HG03575 (cell line): ENCODE measurements around the gene IREB2.
"Not testable (repeated sequence)": the region's sequence is repeated elsewhere in the genome, so short reads cannot be mapped to it uniquely, and the experiment has no call there.

Source experiments
- ATAC-seq: cut with Tn5 transposase; IDR thresholded peaks from one replicate; pipeline ENCODE4 v1.9.1; 2021; ENCODE audit not compliant: unreplicated experiment, insufficient number of reproducible peaks, low FRiP score; ENCODE audit errors: extremely low read depth

IREB2 gene

GRCh38 chr15:78427953-78428352 is 10.1 kb upstream of the IREB2 start:
- ATAC-seq: no peak

- ATAC-seq: no peak
These were observed 8.5 kb upstream of the IREB2 start for GRCh38 chr15:78429477-78429876.

- no peak for ATAC-seq
These were observed 6.1 kb upstream of the IREB2 start for GRCh38 chr15:78431955-78432354.

DNA sequence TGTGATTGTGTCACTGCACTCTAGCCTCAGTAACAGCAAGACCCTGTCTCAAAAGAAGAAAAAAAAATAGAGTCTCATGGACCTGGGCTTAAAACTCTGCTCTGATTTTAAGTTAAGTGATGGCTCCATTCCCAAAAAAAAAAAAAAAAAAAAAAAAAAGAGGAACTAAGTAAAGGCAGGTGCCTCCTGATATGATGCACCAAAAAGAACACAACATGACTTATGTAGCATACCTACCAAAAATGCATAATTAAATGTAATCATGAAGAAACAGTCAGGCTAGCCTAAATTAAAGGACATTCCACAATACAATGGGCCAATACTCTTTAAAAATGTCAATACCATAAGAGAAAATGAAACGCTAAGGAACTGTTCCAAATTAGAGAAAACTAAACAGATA is 5.4 kb upstream of the IREB2 start:
- ATAC-seq: no peak

- no peak for ATAC-seq
These were observed 3.9 kb upstream of the IREB2 start for GRCh38 chr15:78434134-78434533.

DNA sequence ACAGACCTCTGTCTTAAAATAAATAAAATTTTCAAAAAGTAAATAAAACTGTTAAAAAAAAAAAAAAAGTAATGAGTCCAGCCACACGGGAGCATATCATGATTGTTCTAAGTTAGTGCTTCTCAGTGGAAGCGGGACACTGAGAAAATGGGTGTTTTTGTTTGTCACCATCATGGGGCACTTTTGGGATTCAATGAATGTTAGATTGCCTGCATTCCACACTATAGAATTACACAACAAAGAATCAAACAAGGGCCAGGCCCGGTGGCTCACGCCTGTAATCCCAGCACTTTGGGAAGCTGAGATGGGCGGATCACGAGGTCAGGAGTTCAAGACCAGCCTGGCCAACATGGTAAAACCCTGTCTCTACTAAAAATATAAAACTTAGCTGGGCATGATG is 3.3 kb upstream of the IREB2 start:
- ATAC-seq: not testable (repeated sequence)

DNA sequence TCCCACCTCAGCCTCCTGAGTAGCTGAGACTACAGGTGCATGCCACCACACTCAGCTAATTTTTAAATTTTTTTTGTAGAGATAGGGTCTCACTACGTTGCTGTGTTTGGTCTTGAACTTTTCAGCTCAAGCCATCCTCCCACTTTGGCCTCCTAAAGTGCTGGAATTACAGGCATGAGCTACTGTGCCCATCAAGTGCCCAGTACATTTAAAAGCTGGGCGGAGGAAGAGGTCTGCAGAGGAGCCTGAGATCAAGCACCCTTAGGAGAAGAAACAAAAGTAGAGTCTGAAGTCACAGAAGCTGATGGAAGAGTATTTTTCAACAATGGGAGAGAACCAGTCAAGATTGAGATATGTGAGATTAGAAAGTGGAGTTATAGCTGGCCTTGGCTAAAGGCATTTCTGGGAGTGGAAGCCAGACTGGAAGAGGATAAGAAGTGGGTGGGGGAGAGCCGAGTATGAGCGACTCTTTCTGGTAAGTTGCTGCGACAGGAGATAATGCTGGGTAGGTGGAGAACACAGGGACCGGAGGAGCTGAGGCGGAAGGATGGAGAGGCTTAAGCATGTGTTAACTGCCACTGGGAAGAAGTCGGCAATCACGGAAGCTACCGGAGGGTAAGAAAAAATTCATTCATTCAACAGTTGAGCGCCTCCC is 782 bp upstream of the IREB2 start:
- ATAC-seq: no peak

GRCh38 chr15:78438619-78439285 is 736 bp downstream of the IREB2 start:
- no peak for ATAC-seq

- ATAC-seq: no peak
These were observed 2.7 kb downstream of the IREB2 start for GRCh38 chr15:78440375-78441373.

DNA sequence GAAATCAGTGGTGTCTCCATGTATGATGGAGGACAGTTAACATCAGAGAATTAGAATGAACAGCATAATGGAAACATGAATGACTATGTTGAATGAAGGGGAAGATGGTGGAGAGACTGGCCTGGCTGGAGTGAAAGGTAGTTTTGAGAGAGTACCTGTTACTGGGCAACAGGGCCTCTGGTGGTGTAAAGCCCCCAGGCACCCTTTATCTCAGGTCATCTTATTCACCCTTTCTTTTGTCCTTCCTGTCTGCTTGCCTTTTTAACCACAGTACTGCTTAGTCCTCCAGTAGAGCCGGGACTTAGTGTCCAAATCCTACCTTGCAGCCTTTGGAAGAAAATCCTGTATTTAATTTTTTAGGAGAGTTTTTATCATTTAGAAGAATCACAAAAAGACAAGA is 6.2 kb downstream of the IREB2 start:
- ATAC-seq: no peak

- no peak for ATAC-seq
These were observed 7.9 kb downstream of the IREB2 start for GRCh38 chr15:78445875-78446274.

- ATAC-seq: no peak
These were observed 8.5 kb downstream of the IREB2 start for GRCh38 chr15:78446551-78446950.

- no peak for ATAC-seq
These were observed 10.6 kb downstream of the IREB2 start for GRCh38 chr15:78448441-78449219.

DNA sequence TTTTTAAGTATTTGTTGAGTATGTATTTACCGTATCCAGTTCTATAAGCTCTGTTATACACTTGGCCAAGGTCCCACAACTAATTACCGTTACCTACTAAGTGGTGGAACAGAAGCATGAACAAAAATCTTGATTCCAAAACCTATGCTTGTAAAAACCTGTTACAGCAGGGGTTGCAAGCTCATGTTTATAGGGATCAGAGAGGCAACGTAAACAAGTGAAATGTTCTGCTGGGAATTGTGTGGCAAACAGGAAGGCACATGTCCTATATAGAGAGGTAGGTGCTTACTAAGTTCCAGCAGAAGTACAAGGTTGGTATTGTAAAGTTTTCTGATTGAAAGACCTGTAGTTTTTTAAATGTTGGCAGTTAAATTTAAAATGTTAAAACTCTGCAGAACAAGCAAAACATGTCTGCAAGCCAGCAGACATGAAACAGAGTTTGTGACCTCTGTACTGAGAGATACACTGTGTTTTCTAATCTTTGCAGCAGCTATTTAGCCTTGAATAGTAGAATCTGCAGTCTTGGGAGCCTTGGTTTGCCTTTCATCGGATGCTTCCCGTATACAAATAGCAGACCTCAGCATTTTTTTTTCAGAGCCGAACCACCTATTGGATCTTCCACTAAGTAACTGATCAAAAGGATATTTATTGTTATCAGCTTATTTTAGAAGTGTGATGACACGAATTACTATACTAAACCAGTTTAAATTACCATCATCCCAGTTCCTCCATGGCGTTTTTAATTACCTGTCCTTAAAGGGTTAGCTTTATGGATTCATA is 11.4 kb downstream of the IREB2 start:
- no peak for ATAC-seq

- ATAC-seq: no peak
These were observed 12.4 kb downstream of the IREB2 start for GRCh38 chr15:78450285-78450858.

DNA sequence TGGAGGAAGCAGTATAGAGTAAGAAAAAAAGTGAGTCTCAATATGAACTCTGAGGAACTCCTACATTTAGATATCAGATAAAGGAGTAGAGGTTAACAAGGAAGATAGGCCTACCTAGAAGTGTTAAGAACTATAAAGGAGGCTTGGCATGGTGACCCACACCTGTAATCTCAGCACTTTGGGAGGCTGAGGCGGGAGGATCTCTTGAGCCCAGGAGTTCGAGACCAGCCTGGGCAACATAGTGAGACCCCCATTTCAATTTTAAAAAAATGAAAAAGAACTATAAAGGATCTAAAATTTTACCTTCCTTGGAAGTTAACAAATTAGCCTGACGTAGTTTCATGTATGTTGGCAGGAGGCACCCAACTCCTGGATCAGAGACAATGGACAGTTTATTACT is 14.5 kb downstream of the IREB2 start:
- ATAC-seq: no peak

GRCh38 chr15:78453447-78453846 is 15.4 kb downstream of the IREB2 start:
- no peak for ATAC-seq

DNA sequence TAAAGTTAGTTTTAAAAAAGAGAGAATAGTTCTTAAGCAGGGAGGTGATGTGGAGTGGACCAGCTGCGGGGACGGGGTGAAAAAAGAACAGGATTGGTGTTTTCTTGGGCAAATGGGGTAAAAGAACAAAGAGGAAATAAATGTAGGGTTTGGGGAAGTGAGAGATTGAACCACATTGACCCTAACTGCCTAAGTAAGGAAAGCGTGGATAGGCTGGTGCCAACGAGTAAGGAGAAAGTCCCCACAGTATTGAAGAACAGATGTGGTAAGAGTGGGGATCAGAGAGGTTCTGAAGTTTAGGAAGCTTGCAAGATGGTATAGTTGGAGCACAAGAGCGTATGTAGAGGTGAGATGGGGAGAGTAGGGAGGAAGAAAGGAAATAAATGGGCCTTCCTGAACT is 17.0 kb downstream of the IREB2 start:
- ATAC-seq: no peak
